GM08714 (cell line): ENCODE measurements around the gene FMN2.
"Not testable (repeated sequence)": the region's sequence is repeated elsewhere in the genome, so short reads cannot be mapped to it uniquely, and the experiment has no call there.

Experiments used
- H3K4me3 ChIP-seq: fragments of 200-500 bp; sonication (Bioruptor generic); 2 replicates; pipeline ENCODE4 v1.5.1; 2014; ENCODE audit warnings: mild to moderate bottlenecking, low read length, inconsistent platforms
- ZNF274 ChIP-seq: IDR thresholded peaks from 2 replicates; pipeline ENCODE4 v1.6.1; 2012; ENCODE audit warnings: mild to moderate bottlenecking, low read depth, low read length

FMN2 gene

DNA sequence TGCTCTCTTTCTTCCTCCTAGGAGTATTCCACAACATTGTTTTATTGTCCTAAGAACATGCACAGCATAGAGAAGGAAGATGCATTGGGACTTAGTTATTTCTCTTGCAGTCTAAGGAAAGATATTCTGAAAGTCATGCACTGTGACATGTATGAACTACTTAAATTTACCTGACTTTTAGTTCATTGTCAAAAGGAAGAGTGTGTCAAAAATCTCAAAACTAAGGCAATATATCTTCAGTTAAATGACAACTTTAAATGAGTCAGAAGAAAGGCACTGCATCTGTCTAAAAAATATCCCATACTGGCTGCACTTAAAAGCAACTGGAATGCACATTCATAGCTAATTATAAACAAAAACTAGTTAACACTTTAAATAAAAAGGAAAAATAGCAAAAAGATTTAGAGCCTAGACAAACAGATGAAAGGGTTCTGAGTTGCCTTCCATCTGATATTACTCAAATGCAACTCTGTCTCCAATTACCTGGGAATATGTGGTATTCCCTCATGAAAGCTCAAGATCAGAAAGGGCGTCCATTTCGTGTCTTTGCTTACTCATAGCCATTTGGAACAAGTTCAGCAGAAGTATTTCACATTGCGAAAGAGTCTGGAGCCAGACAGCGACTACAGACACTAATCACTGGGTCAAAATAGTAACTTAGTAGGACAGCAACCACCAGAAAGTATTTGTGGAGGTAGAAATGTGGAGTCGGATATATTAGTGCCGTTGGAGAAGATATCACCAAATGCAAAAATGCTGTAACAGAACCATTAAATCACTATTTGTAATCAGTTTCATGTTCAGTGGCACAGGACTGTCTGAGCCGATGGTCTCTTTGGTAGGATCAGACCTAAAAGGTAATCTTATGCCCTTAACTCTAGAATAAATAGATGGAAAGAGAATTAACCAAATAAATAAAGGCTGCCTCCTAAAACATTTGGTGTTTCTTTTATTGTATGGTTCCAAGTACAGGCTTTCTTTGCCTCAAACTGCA lies 294.6 kb downstream of the FMN2 start:
- no peak for TF ChIP-seq ZNF274
- H3K4me3 ChIP-seq, result no peak overlapping the region

DNA sequence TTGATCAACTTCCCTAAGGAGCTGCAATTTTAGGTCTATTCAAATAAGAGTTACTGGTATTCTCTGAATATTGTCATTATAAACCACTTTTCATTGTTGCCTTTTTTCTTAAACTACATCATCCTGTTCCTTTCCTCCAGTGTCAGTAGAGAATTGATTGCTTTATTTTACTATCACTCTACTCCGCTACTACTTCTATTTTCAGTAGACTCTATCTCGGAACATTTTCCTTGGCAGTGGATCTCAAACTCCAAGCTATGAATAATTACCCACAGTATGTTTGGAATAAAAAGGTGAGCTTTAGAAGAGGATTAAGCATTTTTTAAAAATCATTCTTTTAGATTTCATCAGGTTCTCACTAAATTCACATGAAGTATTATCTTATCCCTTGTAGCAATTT lies 295.4 kb downstream of the FMN2 start:
- no peak for TF ChIP-seq ZNF274
- H3K4me3 ChIP-seq, result no peak overlapping the region

DNA sequence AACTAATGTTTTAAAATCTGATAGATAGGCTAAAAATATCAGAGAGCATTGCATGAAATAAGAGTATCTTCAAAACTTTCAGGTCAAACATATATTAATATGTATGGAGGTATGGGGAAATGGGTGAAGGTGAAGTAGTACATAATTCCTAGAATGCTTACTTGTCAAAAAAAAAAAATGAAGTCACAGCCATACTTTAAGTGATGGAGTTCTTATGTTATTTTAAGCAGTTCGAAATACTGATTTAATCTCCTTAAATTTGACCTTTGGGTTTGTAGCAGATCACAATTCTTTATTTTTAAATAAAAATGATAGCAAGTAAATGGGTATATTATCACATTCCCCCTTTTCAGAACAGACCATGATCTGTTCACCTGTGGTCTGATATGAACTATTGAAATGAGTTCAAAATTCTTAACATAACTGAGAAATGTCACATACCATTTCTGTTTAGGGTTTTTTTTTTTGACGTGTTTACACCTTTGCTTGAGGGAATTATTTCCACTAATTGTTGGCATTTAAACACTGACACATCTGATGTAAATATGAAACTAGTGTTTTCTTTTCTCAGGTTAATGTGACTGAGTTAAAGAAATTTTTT lies 300.1 kb downstream of the FMN2 start:
- no peak overlapping the region for H3K4me3 ChIP-seq
- TF ChIP-seq ZNF274, result no peak

DNA sequence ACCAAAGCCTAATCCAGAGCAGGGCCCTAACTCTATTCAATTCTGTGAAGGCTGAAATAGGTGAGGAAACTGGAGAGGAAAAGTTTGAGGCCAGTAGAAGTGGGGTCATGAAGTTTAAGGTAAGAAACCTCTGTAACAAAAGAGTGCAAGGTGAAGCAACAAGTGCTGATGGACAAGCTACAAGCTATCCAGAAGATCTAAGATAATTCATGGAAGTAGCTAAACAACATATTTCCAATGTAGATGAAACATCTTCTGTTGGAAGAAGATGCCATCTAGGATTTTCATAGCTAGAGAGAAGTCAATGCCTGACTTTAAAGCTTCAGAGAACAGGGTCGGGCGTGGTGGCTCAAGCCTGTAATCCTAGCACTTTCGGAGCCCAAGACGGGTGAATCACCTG lies 302.7 kb downstream of the FMN2 start:
- no peak overlapping the region for H3K4me3 ChIP-seq
- no peak for TF ChIP-seq ZNF274

DNA sequence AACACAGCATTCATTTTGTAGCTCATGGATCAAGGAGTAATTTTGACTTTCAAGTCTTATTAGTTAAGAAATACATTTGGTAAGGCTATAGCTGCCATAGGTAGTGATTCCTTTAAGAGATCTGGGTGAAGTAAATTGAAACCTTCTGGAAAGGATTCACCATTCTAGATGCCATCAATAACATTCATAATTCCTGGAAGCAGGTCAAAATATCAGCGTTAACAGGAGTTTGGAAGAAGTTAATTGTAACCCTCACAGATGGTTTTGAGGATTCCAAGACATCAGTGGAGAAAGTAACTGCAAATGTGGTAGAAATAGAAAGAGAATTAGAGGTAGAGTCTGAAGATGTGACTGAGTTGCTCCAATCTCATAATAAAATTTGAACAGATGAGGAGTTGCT lies 303.7 kb downstream of the FMN2 start:
- H3K4me3 ChIP-seq, result no peak overlapping the region
- no peak for TF ChIP-seq ZNF274

DNA sequence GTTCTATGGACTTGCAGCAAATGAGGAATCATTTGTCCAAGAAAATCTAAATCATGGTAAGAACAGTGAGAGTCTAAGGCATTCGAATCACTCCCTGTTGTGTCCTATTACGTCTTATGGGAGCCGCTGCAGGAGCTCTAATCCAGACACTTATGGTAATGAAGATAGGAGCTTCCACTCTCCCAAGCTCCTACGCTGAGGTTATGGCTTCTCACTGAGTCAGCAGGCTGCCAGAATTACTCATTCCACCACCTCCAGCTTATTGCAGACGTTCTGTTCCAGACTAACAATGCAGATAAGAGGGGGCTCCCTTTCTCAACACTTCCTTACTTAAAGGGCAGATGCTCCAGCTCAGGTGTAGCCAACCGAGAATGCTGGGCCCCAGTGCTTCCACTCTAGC lies 307.7 kb downstream of the FMN2 start:
- no peak for TF ChIP-seq ZNF274

DNA sequence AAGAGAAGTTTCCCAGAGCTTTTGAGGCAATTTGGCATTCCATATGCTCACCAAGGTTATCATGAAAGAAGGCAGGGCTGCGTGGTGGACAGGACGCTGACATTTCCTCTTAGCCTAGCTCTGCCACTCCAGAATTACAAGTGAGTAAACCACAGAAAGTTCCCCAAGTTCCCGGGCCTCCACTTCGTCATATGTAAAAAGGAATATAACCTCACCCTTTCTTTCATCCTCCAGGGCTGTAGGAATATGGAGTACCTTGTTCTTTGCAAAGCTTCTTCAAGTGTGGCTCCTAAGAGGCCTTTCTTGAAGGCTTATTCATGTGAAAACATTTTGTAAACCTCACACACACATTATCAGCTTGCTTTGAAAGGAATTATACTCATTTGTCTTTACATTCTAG lies 310.0 kb downstream of the FMN2 start:
- H3K4me3 ChIP-seq, result no peak overlapping the region
- no peak for TF ChIP-seq ZNF274

More for the DNA sequence above, 307.7 kb downstream of the FMN2 start:
- no peak overlapping the region for H3K4me3 ChIP-seq

DNA sequence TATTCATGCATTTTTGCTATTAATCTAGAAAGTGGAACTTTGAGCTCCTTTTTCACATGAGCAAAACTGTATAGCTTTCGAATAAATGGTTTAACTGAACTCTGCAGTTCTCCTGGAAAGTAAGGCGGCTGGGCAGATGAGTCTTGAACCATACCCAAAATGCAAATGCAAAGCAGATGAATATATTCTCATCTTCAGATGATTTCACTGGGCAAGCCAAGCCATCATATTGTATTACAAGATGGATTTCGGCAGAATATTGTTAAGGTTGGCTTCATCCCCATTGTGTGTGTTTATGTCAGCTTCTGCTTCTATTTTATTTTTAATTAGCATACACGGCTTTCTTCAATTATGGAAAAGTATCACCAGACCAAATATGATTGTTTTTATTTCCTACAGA lies 310.6 kb downstream of the FMN2 start:
- TF ChIP-seq ZNF274, result no peak
- no peak overlapping the region for H3K4me3 ChIP-seq

DNA sequence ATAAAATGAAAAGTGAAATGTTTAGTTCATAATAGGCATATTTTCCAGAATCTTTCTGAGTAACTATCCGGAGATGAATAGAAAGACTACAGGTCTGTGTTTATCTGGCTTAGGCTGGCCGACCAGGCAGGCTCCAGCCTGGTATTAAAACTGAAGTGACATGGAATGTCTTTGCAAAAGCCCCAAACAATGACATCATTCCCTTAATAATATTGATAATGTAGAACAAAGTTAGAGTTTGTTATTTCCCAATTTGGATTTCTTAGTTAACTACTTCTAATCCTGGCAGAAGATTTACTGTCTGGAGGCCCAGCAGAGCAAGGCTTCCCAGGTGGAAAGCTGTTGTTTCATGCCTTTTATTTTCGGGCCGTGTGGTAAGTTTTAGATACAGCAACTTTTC lies 312.6 kb downstream of the FMN2 start:
- no peak overlapping the region for H3K4me3 ChIP-seq
- TF ChIP-seq ZNF274, result no peak

DNA sequence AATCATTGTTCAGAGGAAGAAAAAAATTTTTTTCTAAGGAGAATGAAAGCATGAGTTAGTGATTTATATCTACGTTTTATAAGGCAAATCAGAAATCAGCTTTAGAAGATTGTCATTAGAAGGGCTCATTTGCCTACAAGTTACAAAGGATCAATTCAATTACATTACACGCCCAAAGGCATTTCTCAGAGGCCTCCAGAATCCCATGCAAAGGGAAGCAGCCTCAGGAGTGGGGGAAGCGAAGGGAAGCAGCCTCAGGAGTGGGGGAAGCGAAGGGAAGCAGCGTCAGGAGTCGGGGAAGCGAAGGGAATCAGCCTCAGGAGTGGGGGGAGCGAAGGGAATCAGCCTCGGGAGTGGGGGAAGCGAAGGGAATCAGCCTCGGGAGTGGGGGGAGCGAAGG lies 314.1 kb downstream of the FMN2 start:
- no peak for TF ChIP-seq ZNF274
- H3K4me3 ChIP-seq, result no peak overlapping the region

DNA sequence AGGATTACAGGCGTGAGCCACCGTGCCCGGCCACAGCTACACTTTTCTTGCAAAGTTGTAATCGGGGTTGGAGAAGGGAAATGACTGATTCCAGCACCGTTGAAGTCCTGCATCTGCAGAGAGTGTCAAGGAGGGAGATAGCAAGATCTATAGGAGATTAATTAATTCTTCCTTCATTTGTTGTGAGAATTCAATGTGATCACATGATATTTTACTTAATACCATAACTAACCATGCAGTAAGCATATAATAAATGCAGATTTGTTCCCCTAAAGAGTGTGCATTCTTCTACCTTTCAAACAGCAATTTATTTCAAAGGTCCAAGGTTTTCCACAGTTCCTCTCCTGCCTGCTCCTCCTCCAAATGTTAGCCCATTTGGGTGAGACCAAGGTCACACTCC lies 315.7 kb downstream of the FMN2 start:
- TF ChIP-seq ZNF274, result no peak
- no peak overlapping the region for H3K4me3 ChIP-seq

DNA sequence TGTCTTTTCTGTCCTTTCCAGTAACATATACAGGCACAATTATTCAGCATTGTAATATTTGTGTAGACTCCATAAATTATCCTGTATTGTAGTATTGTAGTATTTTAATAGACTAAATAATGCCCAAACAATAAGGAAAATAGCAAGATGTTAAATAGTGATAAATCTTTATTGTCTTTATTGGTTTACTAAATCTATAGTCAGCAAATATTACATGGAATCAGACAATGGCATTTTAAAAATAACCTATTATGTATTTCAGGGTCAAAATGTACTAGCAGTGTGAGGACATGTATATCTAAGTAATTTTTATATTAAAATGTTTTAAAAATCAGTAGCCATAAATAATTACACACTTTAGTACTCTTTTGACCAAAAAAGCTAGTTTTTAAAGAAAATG lies 317.9 kb downstream of the FMN2 start:
- no peak for TF ChIP-seq ZNF274
- no peak overlapping the region for H3K4me3 ChIP-seq

DNA sequence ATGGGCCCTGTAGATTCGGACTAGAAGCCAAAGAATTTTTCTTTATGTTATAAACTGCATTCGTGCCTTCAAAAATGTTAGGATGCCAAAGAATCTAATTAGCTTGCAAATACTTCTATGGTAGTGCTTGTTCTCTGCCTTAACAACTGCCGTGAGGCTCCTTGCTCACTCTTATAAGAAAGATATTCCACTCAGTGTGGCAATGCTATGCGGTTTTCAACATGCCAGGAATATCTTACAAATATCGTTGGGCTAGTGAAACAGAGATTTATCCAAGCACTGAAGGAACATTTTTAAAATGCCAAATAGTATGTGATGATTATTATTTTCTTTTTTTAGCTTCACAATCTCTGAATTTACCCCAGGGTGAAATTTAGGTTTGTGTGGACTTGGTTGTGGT lies 322.0 kb downstream of the FMN2 start:
- no peak for TF ChIP-seq ZNF274
- H3K4me3 ChIP-seq, result no peak overlapping the region

DNA sequence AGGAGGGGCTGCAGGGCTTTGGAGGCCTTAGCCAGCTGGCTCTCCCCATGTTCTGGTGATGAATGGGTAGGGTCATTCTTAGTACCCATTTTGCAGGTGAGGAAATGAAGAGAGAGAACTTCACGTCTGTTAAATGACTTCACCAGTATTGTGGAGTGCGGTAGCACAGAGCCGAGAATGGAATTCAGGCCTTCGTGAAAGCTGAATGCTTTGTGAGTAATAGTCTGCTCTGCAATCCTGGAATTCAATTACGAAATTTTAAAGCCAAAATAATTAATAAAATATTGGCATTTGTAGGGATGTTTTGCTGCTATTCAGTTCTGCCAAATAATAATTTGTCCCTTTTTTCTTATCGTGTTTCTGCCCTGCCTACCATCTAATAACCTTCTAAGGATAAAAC lies 322.6 kb downstream of the FMN2 start:
- no peak for TF ChIP-seq ZNF274
- H3K4me3 ChIP-seq, result no peak overlapping the region

DNA sequence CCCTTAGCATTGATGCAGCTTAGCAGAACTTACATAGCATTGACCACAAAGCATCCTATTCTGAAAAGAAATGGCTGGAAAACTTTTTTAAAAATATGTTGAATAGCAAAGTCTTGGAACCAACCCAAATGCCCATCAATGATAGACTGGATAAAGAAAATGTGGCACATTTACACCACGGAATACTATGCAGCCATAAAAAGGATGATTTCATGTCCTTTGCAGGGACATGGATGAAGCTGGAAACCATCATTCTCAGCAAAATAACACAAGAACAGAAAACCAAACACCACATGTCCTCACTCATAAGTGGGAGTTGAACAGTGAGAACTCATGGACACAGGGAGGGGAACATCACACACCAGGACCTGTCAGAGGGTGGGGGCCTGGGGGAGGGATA lies 323.3 kb downstream of the FMN2 start:
- not testable (repeated sequence) for H3K4me3 ChIP-seq
